Left lung (tissue), 10 donors: Measurements from ENCODE around the gene BPIFB2. TPM values are rescaled to one million over a fixed set of nuclear protein-coding genes. Genes with fewer than 3 reads are reported as not detected.

Experiments
- ATAC-seq: fragments of 200-7000 bp; cut with Tn5 transposase; one replicate; pipeline ENCODE4 v1.9.1; 2020; ENCODE audit warnings: moderate library complexity
- DNase-seq, 4 donors: peaks; one replicate each; pipeline ENCODE4 v3.0.0-alpha.2; 2013 to 2020
- H3K27ac ChIP-seq, 2 donors: fragments of 200-600 bp; sonication (generic) in 1 of 2; one replicate each; pipeline versions ENCODE4 v1.5.0 to v1.8.0; 2020 to 2021
- H3K27me3 ChIP-seq, 2 donors: fragments of 200-600 bp; sonication (generic) in 1 of 2; one replicate each; pipeline versions ENCODE4 v1.5.0 to v1.8.0; 2020 to 2021
- H3K36me3 ChIP-seq, 2 donors: fragments of 200-600 bp; sonication (generic) in 1 of 2; one replicate each; pipeline versions ENCODE4 v1.5.0 to v1.8.0; 2020 to 2021
- H3K4me1 ChIP-seq, 2 donors: fragments of 200-600 bp; one replicate each; pipeline ENCODE4 v1.8.0; 2021
- H3K4me3 ChIP-seq, 2 donors: fragments of 200-600 bp; sonication (generic) in 1 of 2; one replicate each; pipeline versions ENCODE4 v1.5.0 to v1.8.0; 2020 to 2021; ENCODE audit warnings: mild to moderate bottlenecking in 1 of 2
- H3K9me3 ChIP-seq, 2 donors: fragments of 200-600 bp; sonication (generic) in 1 of 2; one replicate each; pipeline versions ENCODE4 v1.5.0 to v1.8.0; 2020 to 2021
- CTCF ChIP-seq, 2 donors: fragments of 200-600 bp; sonication (generic) in 1 of 2; IDR thresholded peaks; one replicate each; pipeline versions ENCODE4 v1.5.0 to v1.8.0; 2021; ENCODE audit warnings: antibody characterized with exemption in 2 of 2
- intact Hi-C, 2 donors: fragments of 100-400 bp; cut with DNase I; formaldehyde crosslinking; loops; one replicate each; pipeline versions ENCODE4 v1.11.2 to v1.14.2; 2022
- polyA plus RNA-seq, 6 donors: library from polyadenylated mRNA; unstranded; fragments of 120-200 nt; gene quantifications; one replicate each; pipeline ENCODE4 v1.2.1, GENCODE V29; 2013; ENCODE audit not compliant: insufficient read length in 6 of 6
- total RNA-seq, 2 donors: library from RNA; stranded (reverse); fragmentation: NEBNext Ultra II Directional; extraction: Animal tissue kit (Norgen Biotek cat#: 25700); gene quantifications; one replicate each; pipeline ENCODE4 v1.2.1, GENCODE V29; 2021
- donor health status: DM: no; HTN: yes; CAD: no.
- donor health status: DM: no; HTN: no; CAD: no.

The BPIFB2 gene
- total and polyA plus RNA-seq, 8 donors = 0.65 TPM; not detected in 7

DNA sequence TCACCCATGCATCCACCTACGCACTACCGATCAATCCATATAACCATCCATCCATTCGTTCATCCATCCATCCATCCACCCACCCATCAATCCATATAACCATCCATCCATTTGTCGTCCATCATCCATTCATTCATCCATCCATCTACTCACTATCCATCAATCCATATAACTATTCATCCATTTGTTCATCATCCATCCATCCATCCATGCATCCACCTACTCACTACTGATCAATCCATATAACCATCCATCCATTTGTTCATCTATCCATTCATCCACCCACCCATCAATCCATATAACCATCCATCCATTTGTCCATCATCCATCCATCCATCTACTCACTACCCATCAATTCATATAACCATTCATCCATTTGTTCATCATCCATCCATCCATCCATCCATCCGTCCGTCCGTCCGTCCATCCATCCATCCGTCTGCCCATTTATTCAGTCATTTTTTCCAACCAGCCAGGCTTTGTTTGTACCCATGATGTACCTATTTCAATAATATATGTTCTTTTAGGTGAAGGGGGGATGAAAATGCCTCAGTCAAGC lies 17.9 kb downstream of the BPIFB2 start:
- TF ChIP-seq CTCF (IDR thresholded peaks at IDR 0.05) = no peak
- DNase-seq = no peak
- no peak for ATAC-seq
- H3K27me3 ChIP-seq = peaks cover 0 to 12% of the 10 kb centered on the region in 2 donors
- H3K9me3 ChIP-seq = no peaks in the 10 kb centered on the region
- no peak overlapping the region for H3K4me3 ChIP-seq
- H3K36me3 ChIP-seq = no peaks in the 10 kb centered on the region
- no peaks in the 10 kb centered on the region for H3K4me1 ChIP-seq
- no peak overlapping the region for H3K27ac ChIP-seq
- intact Hi-C loops = no loop called here

DNA sequence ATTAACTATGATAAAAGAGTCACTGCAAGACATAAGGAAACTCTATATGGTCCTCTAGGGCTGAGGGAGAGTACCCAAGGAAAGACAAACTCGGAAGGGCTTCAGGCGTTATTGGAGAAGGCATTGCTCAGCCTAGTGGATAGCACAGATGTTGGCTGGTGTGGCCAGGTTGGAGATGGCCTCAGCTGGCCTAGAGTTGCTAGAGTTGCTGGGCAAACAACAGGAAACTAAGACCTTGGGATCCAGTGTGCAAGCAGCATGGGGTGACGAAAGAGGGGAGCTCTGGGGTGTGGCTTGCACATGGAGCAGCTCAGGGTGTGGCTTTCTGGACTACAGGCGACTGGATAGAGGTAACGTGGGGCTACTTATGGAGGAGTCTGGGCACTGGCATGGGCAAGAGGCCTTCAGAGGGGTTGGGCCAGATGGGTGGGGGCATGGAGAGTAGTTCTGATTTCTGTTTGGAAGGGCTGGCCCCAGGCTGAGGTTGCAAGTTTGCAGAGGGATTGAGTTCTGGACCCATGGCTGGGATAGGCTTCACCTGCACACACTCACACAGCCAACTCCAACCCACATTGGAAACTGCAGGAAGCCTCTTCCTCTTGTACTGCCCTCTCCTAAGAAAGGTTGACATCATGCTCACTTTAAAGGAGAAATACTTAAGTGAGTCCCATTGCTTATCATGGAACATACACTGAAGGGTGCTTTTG lies 18.7 kb downstream of the BPIFB2 start:
- intact Hi-C loops = no loop called here
- Histone ChIP-seq H3K4me1 (no peaks in the 10 kb centered on the region), H3K27ac (no peak overlapping the region), H3K27me3 (peaks cover 0 to 18% of the 10 kb centered on the region in 2 donors), H3K9me3 (no peaks in the 10 kb centered on the region), H3K36me3 (no peaks in the 10 kb centered on the region), H3K4me3 (no peak overlapping the region)
- DNase-seq (no peak), ATAC-seq (peak; percentile 73)
- no peak for TF ChIP-seq CTCF (IDR thresholded peaks at IDR 0.05)

- no peak overlapping the region for H3K27ac ChIP-seq
- TF ChIP-seq CTCF (IDR thresholded peaks at IDR 0.05) = no peak
- no peaks in the 10 kb centered on the region for H3K4me1 ChIP-seq
- intact Hi-C loops = no loop called here
- no peaks in the 10 kb centered on the region for H3K9me3 ChIP-seq
- no peak for ATAC-seq
- H3K4me3 ChIP-seq = no peak overlapping the region
- H3K36me3 ChIP-seq = no peaks in the 10 kb centered on the region
- H3K27me3 ChIP-seq = peaks cover 0 to 18% of the 10 kb centered on the region in 2 donors
- no peak for DNase-seq
Measured at GRCh38 chr20:33026779-33027759, 19.6 kb downstream of the BPIFB2 start.

GRCh38 chr20:33027769-33028751 lies 20.6 kb downstream of the BPIFB2 start:
- Histone ChIP-seq H3K27ac (no peak overlapping the region), H3K36me3 (no peaks in the 10 kb centered on the region), H3K4me1 (no peaks in the 10 kb centered on the region), H3K27me3 (peaks cover 0 to 18% of the 10 kb centered on the region in 2 donors), H3K9me3 (no peaks in the 10 kb centered on the region), H3K4me3 (no peak overlapping the region)
- intact Hi-C loops = no loop called here
- ATAC-seq = no peak
- no peak for TF ChIP-seq CTCF (IDR thresholded peaks at IDR 0.05)
- no peak for DNase-seq
